ENCODE results near the gene MTX1. TPM values are rescaled to one million over a fixed set of nuclear protein-coding genes. Genes with fewer than 3 reads are reported as not detected.

Gene MTX1
- total RNA-seq, 1 experiment from 2014 or later: 72.2 TPM

DNA sequence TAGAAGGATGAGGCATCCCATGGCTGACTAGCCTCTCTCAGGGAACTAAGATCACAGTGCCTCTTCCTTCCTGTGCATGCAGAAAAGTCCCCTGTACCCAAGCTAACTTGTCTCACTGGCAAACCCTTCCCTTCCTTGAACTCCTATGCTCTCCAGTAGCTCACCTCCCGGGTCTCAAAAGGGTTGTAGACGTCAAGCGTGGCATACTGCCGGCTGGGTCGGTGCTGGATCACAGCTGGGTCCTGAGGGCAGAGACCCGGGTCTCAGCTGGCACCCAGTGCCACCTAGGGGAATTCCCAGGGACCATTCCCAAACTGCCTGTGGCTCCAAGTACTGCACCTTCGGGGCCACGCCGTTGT, 53.0 kb downstream of the MTX1 start:
- peak; percentile 55 for DNase-seq (ENCODE audit: low spot score)

DNA sequence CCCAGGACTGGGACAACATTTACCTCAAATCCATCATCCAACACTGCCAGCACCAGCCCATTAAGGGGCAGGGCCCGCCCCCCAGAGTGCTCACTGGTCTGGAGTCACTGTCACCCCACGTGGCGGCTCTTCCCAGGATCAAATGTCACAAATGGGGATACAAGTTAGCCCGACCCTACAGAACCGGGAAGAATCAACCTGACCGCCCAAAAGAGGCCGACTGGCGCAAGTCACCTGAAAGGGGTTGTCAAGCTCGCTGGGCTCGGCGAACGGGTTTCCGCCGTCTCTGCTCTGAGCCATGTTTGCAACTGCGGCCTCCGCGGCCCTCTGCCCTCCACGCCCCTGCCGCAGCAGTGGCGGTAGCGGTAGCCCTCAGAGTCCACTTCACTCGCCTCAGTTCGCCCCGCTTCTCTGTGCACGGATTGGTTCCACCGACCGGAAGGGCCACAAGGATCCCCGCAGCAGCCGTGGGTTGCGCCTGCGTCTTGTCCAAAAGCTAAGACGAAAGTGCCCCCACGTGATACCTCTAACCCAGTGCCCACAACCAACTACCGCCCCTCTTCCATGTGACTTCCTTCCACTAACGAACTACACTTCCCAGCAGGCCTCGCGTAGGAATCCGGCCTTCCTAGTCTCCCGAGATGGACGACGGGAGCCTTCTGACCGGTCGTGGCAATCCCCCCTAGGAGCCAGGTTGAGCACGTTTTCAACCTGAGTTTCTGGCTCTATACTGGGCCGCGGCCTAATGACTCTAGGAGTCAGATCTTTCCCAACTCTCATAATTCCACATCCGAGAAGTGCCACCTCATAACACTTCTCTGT, 53.6 kb downstream of the MTX1 start, which contains the start of gene SCAMP3:
SCAMP3 (minus strand) TSS at position 509 of the 822 bp plus-strand sequence; CDS start at position 300, 209 bp downstream.
- peak; percentile 97 for DNase-seq (ENCODE audit: low spot score)

DNA sequence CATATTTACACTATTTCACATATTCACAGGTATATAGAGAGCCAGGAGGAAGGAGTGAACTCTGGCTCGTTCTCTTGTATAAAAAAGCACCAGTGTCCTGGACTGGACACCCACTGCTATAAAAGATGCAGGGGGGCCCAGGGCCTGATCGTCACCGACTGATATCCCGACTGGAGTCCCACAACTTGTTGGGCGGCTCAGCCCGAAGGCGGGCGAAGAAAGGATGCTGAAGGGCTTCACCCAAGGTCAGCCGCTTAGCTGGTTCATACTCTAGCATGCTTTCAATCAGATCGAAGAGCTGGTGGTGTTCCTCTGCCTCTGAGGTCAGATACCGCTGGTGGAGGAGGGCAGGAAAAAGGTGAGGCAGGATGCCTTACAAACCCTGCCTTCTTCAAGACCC, 54.6 kb downstream of the MTX1 start:
- DNase-seq (ENCODE audit: low spot score): no peak

Other genes with a start within 250 kb of the MTX1 start
- gene PYGO2, start 246.9 kb upstream of the MTX1 start, total RNA-seq (2014; rRNA removed; shearing (Covaris generic)): 36.3 and 43.4 TPM in 2 replicates
- 112 and 120 TPM in 2 replicates for gene SHC1, start 237.9 kb upstream of the MTX1 start, total RNA-seq (2014; rRNA removed; shearing (Covaris generic))
- gene CKS1B, start 234.0 kb upstream of the MTX1 start, total RNA-seq (2014; rRNA removed; shearing (Covaris generic)): 189 and 196 TPM in 2 replicates
- 83.1 and 85.5 TPM in 2 replicates for gene FLAD1, start 225.4 kb upstream of the MTX1 start, total RNA-seq (2014; rRNA removed; shearing (Covaris generic))
- gene LENEP, start 215.1 kb upstream of the MTX1 start, total RNA-seq (2014; rRNA removed; shearing (Covaris generic)): 0.16 and 0.18 TPM in 2 replicates
- 81.9 and 83.4 TPM in 2 replicates for gene ZBTB7B, start 205.9 kb upstream of the MTX1 start, total RNA-seq (2014; rRNA removed; shearing (Covaris generic))
- gene DCST2, start 174.9 kb upstream of the MTX1 start, total RNA-seq (2014; rRNA removed; shearing (Covaris generic)): 0.70 and 3.3 TPM in 2 replicates
- 0.05 TPM in 1 of 2 replicates, not detected in the other for gene DCST1, start 174.9 kb upstream of the MTX1 start, total RNA-seq (2014; rRNA removed; shearing (Covaris generic))
- 177 and 185 TPM in 2 replicates for gene ADAM15, start 157.4 kb upstream of the MTX1 start, total RNA-seq (2014; rRNA removed; shearing (Covaris generic))
- 34.6 and 45.0 TPM in 2 replicates for gene EFNA4, start 145.0 kb upstream of the MTX1 start, total RNA-seq (2014; rRNA removed; shearing (Covaris generic))
- 2.4 and 3.9 TPM in 2 replicates for gene EFNA3, start 129.9 kb upstream of the MTX1 start, total RNA-seq (2014; rRNA removed; shearing (Covaris generic))
- 49.8 and 62.7 TPM in 2 replicates for gene EFNA1, start 80.8 kb upstream of the MTX1 start, total RNA-seq (2014; rRNA removed; shearing (Covaris generic))
- gene SLC50A1, start 72.8 kb upstream of the MTX1 start, total RNA-seq (2014; rRNA removed; shearing (Covaris generic)): 38.8 and 47.5 TPM in 2 replicates
- gene DPM3, start 68.2 kb upstream of the MTX1 start, total RNA-seq (2014; rRNA removed; shearing (Covaris generic)): 86.2 and 100 TPM in 2 replicates
- gene KRTCAP2, start 35.4 kb upstream of the MTX1 start, total RNA-seq (2014; rRNA removed; shearing (Covaris generic)): 107 and 128 TPM in 2 replicates
- not detected in 2 replicates for gene TRIM46, start 34.8 kb upstream of the MTX1 start, total RNA-seq (2014; rRNA removed; shearing (Covaris generic))
- 4.2 and 7.6 TPM in 2 replicates for gene THBS3, start 798 bp upstream of the MTX1 start, total RNA-seq (2014; rRNA removed; shearing (Covaris generic))
- gene ENTREP3, start 46.8 kb downstream of the MTX1 start, total RNA-seq (2014; rRNA removed; shearing (Covaris generic)): 8.6 and 12.6 TPM in 2 replicates
- 112 and 114 TPM in 2 replicates for gene SCAMP3, start 53.7 kb downstream of the MTX1 start, total RNA-seq (2014; rRNA removed; shearing (Covaris generic))
- gene CLK2, start 64.8 kb downstream of the MTX1 start, total RNA-seq (2014; rRNA removed; shearing (Covaris generic)): 29.3 and 35.2 TPM in 2 replicates
- gene HCN3, start 68.8 kb downstream of the MTX1 start, total RNA-seq (2014; rRNA removed; shearing (Covaris generic)): 4.3 and 6.4 TPM in 2 replicates
- gene PKLR, start 92.7 kb downstream of the MTX1 start, total RNA-seq (2014; rRNA removed; shearing (Covaris generic)): 0.28 TPM in 1 of 2 replicates, not detected in the other
- 270 and 302 TPM in 2 replicates for gene FDPS, start 100.2 kb downstream of the MTX1 start, total RNA-seq (2014; rRNA removed; shearing (Covaris generic))
- 80.6 and 86.9 TPM in 2 replicates for gene RUSC1, start 112.2 kb downstream of the MTX1 start, total RNA-seq (2014; rRNA removed; shearing (Covaris generic))

Measured in HT-29 (cell line).